Islet of Langerhans (tissue), 1 donor: ENCODE results near the gene MYO9B.
"Not testable (repeated sequence)": the region's sequence is repeated elsewhere in the genome, so short reads cannot be mapped to it uniquely, and the experiment has no call there.

Source experiments
- FAIRE-seq: peaks from one replicate; lab custom pipeline; 2011; peaks lifted over from hg19 to GRCh38; lab: Jason Lieb, UNC

Gene MYO9B

GRCh38 chr19:17183271-17183761 is 107.7 kb downstream of the MYO9B start:
- FAIRE-seq: no peak

DNA sequence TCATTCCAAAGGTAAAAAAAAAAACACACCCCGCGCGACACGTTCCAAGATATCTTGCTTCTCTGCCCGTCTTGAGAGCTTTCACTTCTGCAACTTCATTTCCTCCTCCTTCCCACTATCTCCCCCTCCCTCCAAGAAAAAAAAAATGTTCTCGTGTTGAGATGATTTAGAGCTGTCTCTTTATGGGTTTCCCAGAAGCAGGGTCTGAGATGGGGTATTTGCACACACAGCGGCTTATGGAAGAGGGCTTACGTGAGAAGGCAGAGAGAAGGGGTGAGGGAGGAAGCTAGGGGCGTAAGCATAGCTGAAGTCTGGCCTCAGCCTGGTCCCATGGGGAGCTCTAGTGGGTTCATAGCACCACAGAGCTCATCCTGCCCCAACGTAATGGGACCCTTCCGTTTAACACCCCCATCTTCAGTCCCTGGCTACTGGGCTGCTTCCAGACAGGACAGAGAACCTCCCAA is 108.3 kb downstream of the MYO9B start:
- FAIRE-seq: no peak

GRCh38 chr19:17184371-17184841 is 108.8 kb downstream of the MYO9B start:
- no peak for FAIRE-seq

DNA sequence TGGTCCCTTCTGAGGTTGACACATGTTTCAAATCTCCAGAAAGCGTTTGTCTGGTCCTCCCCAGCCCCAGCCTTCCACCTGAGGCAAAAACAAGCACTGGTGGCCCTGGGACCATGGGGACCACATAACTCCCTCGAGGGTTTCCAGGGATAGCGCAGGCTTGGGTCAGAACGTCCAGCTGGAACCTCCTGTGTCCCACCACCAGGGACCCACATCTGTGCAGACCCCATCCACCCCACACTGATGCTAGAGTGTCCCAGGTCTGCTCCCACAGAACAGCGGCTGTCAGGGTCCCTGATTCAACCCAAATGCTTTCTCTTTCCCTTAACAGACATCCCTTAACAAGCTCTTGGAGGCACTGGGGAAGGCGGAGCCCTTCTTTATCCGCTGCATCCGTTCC is 110.0 kb downstream of the MYO9B start:
- no peak for FAIRE-seq

GRCh38 chr19:17191736-17192135 is 116.2 kb downstream of the MYO9B start:
- not testable (repeated sequence) for FAIRE-seq

- FAIRE-seq: no peak
Observed at GRCh38 chr19:17192751-17193150, 117.2 kb downstream of the MYO9B start.

- FAIRE-seq: no peak
Observed at GRCh38 chr19:17194608-17195007, 119.0 kb downstream of the MYO9B start.

DNA sequence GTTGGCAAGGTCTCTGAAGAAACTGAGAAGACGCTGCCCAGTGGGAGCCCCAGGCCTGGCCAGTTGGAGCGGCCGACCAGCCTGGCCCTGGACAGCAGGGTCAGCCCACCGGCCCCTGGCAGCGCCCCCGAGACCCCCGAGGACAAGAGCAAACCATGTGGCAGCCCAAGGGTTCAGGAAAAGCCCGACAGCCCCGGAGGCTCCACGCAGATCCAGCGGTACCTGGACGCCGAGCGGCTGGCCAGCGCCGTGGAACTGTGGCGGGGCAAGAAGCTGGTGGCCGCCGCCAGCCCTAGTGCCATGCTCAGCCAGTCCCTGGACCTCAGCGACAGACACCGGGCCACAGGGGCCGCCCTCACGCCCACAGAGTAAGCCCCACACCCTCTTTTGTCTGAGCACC is 119.5 kb downstream of the MYO9B start:
- FAIRE-seq: no peak

DNA sequence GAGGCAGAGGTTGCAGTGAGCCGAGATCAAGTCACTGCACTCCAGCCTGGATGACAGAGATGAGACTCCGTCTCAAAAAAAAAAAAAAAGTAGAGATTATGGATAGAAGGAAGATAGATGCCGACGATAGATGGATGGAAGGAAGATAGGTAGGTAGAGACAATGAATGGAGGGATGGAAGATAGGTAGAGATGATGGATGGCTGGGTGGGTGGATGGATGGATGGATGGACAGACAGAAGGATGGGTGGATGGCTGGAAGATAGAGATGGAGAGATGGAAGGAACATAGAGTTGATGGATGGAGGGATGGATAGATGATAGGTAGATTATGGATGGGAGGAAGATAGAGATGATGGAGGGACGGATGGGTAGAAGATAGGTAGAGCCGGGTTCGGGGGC is 121.0 kb downstream of the MYO9B start:
- FAIRE-seq: no peak

- no peak for FAIRE-seq
Observed at GRCh38 chr19:17197666-17198065, 122.1 kb downstream of the MYO9B start.

DNA sequence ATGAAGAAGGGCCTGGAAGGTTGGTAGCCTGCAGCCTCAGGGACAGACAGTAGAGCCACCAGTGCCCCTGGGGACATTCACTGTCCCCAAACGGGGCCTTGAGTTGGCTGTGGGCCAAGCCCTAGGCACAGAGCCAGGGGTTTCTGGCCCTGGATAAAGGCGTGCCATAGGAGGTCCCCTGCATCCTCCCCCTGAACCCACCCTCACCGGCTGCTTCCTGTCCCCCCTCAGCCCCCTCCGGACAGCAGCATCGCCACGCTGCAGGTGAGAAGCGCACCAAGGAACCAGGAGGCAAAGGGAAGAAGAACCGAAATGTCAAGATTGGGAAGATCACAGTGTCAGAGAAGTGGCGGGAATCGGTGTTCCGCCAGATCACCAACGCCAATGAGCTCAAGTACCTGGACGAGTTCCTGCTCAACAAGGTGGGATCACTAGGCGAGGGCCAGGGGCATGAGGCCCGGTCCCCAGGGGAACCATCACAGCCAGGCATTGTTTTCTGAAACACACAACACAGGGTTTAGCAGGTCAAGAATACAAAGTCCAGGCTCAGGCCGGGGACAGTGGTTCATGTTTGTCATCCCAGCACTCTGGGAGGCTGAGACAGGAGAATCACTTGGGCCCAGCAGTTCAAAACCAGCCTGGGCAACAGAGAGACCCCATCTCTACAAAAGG is 125.0 kb downstream of the MYO9B start:
- no peak for FAIRE-seq

GRCh38 chr19:17202249-17202648 is 126.7 kb downstream of the MYO9B start:
- no peak for FAIRE-seq

GRCh38 chr19:17202713-17203112 is 127.1 kb downstream of the MYO9B start:
- FAIRE-seq: no peak

DNA sequence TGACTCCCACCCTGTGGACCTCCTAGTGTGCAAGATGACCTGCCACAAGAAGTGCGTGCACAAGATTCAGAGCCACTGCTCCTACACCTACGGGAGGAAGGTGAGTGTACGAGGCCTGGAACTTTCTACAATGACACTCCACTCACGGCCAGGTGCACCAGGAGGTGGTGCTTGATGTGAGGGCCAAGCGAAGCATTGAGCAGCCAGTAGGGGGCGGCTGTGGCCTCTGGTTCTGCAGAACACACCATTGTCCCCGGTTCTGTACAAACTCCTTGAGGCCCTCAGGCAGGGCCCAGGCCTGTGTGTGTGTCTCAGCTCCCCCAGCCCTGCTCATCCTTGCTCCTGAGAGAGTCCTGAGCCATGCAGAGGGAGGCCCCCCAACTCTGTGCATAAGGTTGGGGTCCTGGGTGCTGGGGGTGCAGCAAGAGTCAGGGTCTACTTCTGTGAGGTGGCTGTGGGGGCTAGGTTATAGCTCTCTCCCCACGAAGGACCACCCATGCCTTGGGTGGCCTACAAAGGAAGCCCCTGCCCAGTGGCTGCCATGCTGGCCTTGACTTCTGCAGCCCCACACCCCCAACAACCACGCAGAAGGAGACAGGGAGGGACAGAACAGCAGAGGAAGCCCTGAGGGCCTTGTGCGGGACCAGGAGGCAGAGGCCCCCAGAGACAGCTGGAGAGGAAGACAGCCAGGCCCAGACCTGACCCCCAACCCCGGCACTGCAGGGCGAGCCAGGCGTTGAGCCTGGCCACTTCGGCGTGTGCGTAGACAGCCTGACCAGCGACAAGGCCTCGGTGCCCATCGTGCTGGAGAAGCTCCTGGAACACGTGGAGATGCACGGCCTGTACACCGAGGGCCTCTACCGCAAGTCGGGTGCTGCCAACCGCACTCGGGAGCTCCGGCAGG is 129.9 kb downstream of the MYO9B start:
- FAIRE-seq: no peak

- no peak for FAIRE-seq
Observed at GRCh38 chr19:17206736-17207581, 131.4 kb downstream of the MYO9B start.

DNA sequence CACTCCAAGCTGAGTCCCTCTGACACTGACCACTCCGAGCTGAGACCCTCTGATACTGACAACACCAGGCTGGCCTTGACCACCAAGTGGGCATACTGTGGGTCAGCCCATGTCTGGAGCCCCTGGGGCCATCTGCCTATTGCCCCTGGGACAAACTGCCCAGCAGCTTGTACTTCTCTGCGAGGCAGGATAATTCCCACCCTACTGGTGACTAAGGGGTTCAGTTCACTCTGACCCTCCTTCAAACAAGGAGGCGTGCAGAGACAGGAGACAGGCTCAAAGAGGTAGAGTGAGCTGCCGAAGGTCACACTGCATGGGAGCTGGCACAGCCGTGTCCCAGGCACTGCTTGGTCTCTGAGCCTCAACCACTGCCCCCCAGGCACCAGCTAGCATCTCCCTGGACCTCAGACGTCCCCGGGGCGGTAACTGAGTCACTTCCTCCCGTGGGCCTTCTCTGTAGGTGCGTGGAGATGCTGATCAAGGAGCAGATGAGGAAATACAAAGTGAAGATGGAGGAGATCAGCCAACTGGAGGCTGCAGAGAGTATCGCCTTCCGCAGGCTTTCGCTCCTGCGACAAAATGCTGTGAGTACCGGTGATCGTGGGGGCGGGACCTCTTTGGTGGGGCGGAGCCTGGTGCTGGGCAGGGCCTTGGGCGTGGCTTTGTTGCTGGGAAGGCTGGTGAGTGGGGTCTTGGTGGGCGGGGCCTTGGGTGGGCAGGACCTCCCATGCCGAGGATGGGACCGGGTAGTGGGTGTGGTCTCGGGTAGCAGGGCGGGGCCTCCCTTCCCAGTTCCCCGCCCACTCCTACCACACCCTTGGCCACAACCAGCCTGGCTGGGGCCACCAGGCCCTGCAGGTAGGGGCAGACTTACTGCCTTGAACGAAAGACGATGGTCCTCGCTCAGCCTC is 133.8 kb downstream of the MYO9B start:
- FAIRE-seq: no peak

DNA sequence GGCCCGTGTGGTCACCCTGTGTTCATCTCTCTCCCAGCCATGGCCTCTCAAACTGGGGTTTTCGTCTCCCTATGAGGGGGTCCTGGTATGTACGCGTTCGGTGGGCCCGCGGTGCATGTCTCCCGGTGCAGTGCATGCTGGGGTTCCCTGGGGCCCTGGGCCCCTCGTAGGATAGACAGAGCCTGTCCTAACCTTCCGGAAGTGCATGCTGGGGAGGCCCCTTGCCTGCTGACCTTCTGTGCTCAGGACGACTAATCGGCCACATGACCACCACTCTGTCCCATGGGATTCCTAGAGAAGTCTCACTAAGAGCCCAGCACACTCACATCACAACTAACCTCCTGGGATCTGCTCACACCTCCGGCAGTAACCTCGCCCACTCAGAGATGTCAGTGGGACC is 134.7 kb downstream of the MYO9B start:
- no peak for FAIRE-seq

DNA sequence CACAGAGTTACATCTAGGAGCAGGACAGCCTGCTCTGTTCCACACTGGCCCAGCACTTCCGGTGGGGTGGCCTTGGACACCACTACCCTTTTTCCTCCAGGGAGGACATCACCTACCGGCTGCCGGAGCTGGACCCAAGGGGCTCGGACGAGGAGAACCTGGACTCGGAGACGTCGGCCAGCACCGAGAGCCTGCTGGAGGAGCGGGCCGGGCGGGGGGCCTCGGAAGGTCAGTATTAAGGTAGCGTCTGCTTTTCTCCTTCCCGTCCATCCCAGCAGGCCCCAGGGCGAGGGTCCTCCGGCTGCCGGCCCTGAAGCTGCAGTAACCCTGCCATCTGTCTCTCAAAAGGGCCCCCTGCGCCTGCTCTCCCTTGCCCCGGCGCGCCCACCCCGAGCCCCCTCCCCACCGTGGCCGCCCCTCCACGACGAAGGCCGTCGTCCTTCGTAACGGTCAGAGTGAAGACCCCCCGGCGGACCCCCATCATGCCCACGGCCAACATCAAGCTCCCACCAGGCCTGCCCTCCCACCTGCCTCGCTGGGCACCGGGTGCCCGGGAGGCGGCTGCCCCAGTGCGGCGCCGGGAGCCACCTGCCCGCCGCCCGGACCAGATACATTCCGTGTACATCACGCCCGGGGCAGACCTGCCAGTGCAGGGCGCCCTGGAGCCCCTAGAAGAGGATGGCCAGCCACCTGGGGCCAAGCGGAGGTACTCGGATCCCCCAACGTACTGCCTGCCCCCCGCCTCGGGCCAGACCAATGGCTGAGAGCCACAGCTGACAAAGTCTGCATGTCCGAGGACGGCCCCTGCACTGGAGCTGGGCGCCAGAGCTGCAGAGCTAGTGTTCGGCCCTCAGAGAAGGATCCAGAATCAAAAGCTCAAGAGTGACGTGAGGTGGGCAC is 136.2 kb downstream of the MYO9B start:
- FAIRE-seq: no peak

DNA sequence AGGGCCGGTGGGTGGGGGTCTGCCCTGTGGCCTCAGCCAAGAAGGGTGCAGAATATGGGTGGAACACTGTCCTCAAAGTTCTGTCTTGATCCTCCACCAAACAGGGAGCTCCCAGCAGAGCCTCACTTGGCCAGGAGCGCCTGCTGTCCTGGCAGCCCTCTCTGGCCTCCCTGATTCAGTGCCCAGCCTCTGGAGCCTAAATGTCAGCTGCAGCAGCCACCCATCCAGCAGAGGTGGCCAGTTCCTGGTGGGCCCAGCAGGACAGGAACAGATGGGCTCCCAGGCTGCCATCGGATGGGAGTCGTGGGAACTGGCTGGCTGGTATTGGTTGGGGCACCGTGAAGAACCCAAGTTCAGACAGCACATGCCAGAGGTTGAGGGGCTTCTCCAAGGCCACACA is 137.8 kb downstream of the MYO9B start:
- FAIRE-seq: no peak

DNA sequence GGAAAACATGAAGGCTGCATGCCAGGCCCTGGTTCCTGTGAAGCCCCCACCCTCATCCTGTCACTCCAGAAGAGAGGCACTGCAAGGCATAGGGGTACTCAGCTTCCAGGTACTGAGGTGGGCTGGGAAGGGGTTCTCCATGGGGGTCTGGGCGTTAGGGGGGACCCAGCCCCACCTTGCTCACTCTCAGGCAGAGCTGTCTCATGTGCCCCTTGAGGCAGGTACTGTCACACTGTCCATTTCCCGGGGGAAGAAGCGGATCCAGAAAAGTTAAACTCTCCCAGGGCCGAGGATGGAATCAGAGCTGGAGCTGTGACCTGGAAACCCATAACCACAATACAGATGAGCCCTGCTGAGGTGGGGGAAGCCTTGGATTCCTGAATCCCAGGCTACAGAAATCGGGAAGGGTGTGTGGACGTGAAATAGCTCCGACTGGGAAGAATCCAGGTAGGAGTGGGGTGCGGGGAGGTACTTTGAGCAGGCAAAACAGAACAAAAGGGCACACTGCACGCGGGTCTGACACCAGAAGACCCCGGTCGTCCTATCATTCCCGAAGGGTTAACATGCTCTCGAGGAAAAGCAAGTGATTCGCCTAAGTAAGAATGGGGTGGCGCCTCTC is 139.0 kb downstream of the MYO9B start:
- no peak for FAIRE-seq
